GM19397 (cell line): Measurements from ENCODE around the gene CR2.
A peak's percentile ranks its signal among the peaks of the same experiment; 100 is the strongest.
"Not testable (repeated sequence)": the region's sequence is repeated elsewhere in the genome, so short reads cannot be mapped to it uniquely, and the experiment has no call there.

Source experiments
- ATAC-seq: cut with Tn5 transposase; IDR thresholded peaks from one replicate; pipeline ENCODE4 v1.9.1; 2021; ENCODE audit warnings: mild to moderate bottlenecking, moderate library complexity; ENCODE audit not compliant: unreplicated experiment

Gene CR2

GRCh38 chr1:207454046-207454964 is at the start of gene CR2:
Gene CR2, plus strand, starts transcription at chr1:207454328. Its CDS starts 91 bp downstream, at chr1:207454419.
- peak; percentile 91 for ATAC-seq

GRCh38 chr1:207404849-207405525 is 49.1 kb upstream of the CR2 start:
- no peak for ATAC-seq

GRCh38 chr1:207405814-207406213 is 48.3 kb upstream of the CR2 start:
- no peak for ATAC-seq

GRCh38 chr1:207407655-207408260 is 46.4 kb upstream of the CR2 start:
- ATAC-seq: no peak

- ATAC-seq: no peak
Measured at GRCh38 chr1:207412845-207413244, 41.3 kb upstream of the CR2 start.

- ATAC-seq: peak; percentile 93
Measured at GRCh38 chr1:207414606-207415108, 39.5 kb upstream of the CR2 start.

GRCh38 chr1:207417076-207417475 is 37.1 kb upstream of the CR2 start:
- no peak for ATAC-seq

- no peak for ATAC-seq
Measured at GRCh38 chr1:207418351-207418750, 35.8 kb upstream of the CR2 start.

GRCh38 chr1:207420109-207420508 is 34.0 kb upstream of the CR2 start:
- no peak for ATAC-seq

GRCh38 chr1:207421078-207421477 is 33.0 kb upstream of the CR2 start:
- no peak for ATAC-seq

- ATAC-seq: no peak
Measured at GRCh38 chr1:207423560-207424292, 30.4 kb upstream of the CR2 start.

GRCh38 chr1:207424570-207425131 is 29.5 kb upstream of the CR2 start:
- no peak for ATAC-seq

GRCh38 chr1:207427832-207428585 is 26.1 kb upstream of the CR2 start:
- ATAC-seq: no peak

- ATAC-seq: no peak
Measured at GRCh38 chr1:207428783-207429182, 25.3 kb upstream of the CR2 start.

GRCh38 chr1:207429963-207430362 is 24.2 kb upstream of the CR2 start:
- ATAC-seq: no peak

- ATAC-seq: no peak
Measured at GRCh38 chr1:207430602-207431001, 23.5 kb upstream of the CR2 start.

GRCh38 chr1:207431508-207431907 is 22.6 kb upstream of the CR2 start:
- ATAC-seq: no peak

GRCh38 chr1:207433435-207433834 is 20.7 kb upstream of the CR2 start:
- ATAC-seq: no peak

GRCh38 chr1:207436746-207437145 is 17.4 kb upstream of the CR2 start:
- ATAC-seq: not testable (repeated sequence)

GRCh38 chr1:207440626-207441025 is 13.5 kb upstream of the CR2 start:
- ATAC-seq: no peak
